ENCODE results near the gene NOX5.
"Not testable (repeated sequence)": the region's sequence is repeated elsewhere in the genome, so short reads cannot be mapped to it uniquely, and the experiment has no call there.

NOX5 gene

DNA sequence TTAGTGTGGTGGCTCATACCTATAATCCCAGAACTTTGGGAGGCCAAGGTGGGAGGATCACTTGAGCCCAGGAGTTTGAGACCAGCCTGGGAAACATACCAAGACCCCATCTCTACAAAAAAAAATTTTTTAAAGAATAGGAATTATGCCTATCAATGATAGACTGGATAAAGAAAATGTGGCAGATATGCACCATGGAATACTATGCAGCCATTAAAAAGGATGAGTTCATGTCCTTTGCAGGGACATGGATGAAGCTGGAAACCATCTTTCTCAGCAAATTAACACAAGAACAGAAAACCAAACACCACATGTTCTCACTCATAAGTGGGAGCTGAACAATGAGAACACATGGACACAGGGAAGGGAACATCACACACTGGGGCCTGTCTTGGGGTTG, 54.8 kb downstream of the NOX5 start:
- not testable (repeated sequence) for H2BK5ac ChIP-seq (ENCODE audit: low read depth, low read length, poor library complexity, severe bottlenecking); H2BK15ac ChIP-seq (ENCODE audit: low read depth, poor library complexity, severe bottlenecking); H4K91ac ChIP-seq (ENCODE audit: low read length); H3K4me1 ChIP-seq (ENCODE audit: control insufficient read depth, insufficient read depth, low read depth, low read length); H3K36me3 ChIP-seq (ENCODE audit: control insufficient read depth in 1 of 2, insufficient read depth in 2 of 2, low read depth in 1 of 2, low read length in 2 of 2); H3K18ac ChIP-seq (ENCODE audit: low read depth in 1 of 2, low read length in 2 of 2); H2BK12ac ChIP-seq (ENCODE audit: low read length in 2 of 2); H4K8ac ChIP-seq (ENCODE audit: low read length); H3K27me3 ChIP-seq (ENCODE audit: control insufficient read depth in 1 of 2, insufficient read depth in 1 of 2, low read length in 2 of 2); DNase-seq; H3K9me3 ChIP-seq (ENCODE audit: control insufficient read depth, low read length); H2AFZ ChIP-seq (ENCODE audit: low read depth, low read length); H3K4me2 ChIP-seq (ENCODE audit: low read length, poor library complexity, severe bottlenecking); H3K4me3 ChIP-seq (ENCODE audit: insufficient read depth in 1 of 2, low read depth in 1 of 2, low read length in 2 of 2); H3K4ac ChIP-seq (ENCODE audit: low read depth in 1 of 2, low read length in 2 of 2); H3K14ac ChIP-seq (ENCODE audit: low read length in 2 of 2); H3K79me1 ChIP-seq (replicated peaks; ENCODE audit: low read length, poor library complexity, severe bottlenecking); H3K23ac ChIP-seq (ENCODE audit: low read length in 2 of 2); H2AK5ac ChIP-seq (ENCODE audit: low read length, severe bottlenecking); H3K9ac ChIP-seq (ENCODE audit: low read length); H2BK120ac ChIP-seq (ENCODE audit: low read depth, low read length); H3K27ac ChIP-seq (ENCODE audit: low read length, poor library complexity, severe bottlenecking)

DNA sequence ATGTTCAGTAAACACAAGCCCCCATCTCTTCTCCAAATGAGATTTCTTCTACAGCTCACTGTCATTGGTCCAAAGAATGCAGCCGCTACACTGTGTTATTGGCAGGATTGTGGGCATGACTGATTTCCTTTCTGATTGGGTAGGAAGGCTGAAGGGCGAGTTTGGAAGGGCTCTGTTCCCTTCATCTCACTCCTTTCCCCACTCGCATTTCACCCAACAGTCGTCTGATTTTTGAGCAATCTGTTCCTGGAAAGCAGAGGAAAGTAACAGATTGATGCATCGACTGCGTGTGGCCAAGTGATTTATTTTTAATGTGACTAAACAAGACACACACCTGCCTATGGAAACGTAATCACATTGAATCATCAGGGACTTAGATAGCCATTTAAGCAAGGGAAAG, 55.5 kb downstream of the NOX5 start:
- no peak overlapping the region for H2AFZ ChIP-seq (ENCODE audit: low read depth, low read length)
- H3K4ac ChIP-seq (ENCODE audit: low read depth in 1 of 2, low read length in 2 of 2): no peak overlapping the region
- H3K9ac ChIP-seq (ENCODE audit: low read length): no peak overlapping the region
- H2BK5ac ChIP-seq (ENCODE audit: low read depth, low read length, poor library complexity, severe bottlenecking): no peak overlapping the region
- H2BK120ac ChIP-seq (ENCODE audit: low read depth, low read length): no peak overlapping the region
- DNase-seq: no peak
- H3K27ac ChIP-seq (ENCODE audit: low read length, poor library complexity, severe bottlenecking): no peak overlapping the region
- H3K23ac ChIP-seq (ENCODE audit: low read length in 2 of 2): no peak overlapping the region
- 95% methylated on average over 5 of the region's 7 CpGs for WGBS
- H2BK12ac ChIP-seq (ENCODE audit: low read length in 2 of 2): no peak overlapping the region
- no peak overlapping the region for H3K14ac ChIP-seq (ENCODE audit: low read length in 2 of 2)
- no peaks in the 10 kb centered on the region for H3K36me3 ChIP-seq (ENCODE audit: control insufficient read depth in 1 of 2, insufficient read depth in 2 of 2, low read depth in 1 of 2, low read length in 2 of 2)
- H3K4me2 ChIP-seq (ENCODE audit: low read length, poor library complexity, severe bottlenecking): no peak overlapping the region
- H3K27me3 ChIP-seq (ENCODE audit: control insufficient read depth in 1 of 2, insufficient read depth in 1 of 2, low read length in 2 of 2): peaks cover 3 to 9% of the 10 kb centered on the region in 2 experiments
- no peaks in the 10 kb centered on the region for H3K79me1 ChIP-seq (replicated peaks; ENCODE audit: low read length, poor library complexity, severe bottlenecking)
- no peak overlapping the region for H2AK5ac ChIP-seq (ENCODE audit: low read length, severe bottlenecking)
- H2BK15ac ChIP-seq (ENCODE audit: low read depth, poor library complexity, severe bottlenecking): no peak overlapping the region
- no peak overlapping the region for H3K18ac ChIP-seq (ENCODE audit: low read depth in 1 of 2, low read length in 2 of 2)
- H3K4me1 ChIP-seq (ENCODE audit: control insufficient read depth, insufficient read depth, low read depth, low read length): peaks cover 2% of the 10 kb centered on the region
- H4K91ac ChIP-seq (ENCODE audit: low read length): no peak overlapping the region
- H3K4me3 ChIP-seq (ENCODE audit: insufficient read depth in 1 of 2, low read depth in 1 of 2, low read length in 2 of 2): no peak overlapping the region
- peaks cover 4% of the 10 kb centered on the region for H3K9me3 ChIP-seq (ENCODE audit: control insufficient read depth, low read length)
- no peak overlapping the region for H4K8ac ChIP-seq (ENCODE audit: low read length)

DNA sequence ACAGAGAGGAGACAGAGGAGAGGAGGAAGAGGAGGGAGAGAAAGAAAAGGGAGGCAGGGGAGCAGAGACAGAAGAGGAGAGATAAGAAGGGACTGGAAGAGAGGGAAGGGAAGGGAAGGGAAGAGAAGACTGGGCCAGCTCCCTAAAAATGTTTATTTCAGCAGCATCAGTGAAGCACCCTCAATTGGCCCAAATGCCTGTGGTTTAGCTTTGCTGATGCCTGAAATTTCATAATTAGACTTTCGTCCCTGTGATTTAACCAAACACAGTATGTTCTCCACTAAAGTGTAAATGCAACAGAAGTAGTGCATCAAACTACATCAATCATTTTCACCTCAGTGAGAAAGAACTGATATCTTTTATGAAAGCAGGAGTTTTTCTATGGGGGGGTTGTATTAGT, 55.9 kb downstream of the NOX5 start:
- Histone ChIP-seq H2BK120ac (ENCODE audit: low read depth, low read length) (no peak overlapping the region), H3K4me2 (ENCODE audit: low read length, poor library complexity, severe bottlenecking) (no peak overlapping the region), H2AK5ac (ENCODE audit: low read length, severe bottlenecking) (no peak overlapping the region), H3K27me3 (ENCODE audit: control insufficient read depth in 1 of 2, insufficient read depth in 1 of 2, low read length in 2 of 2) (peaks cover 3 to 9% of the 10 kb centered on the region in 2 experiments), H3K4me3 (ENCODE audit: insufficient read depth in 1 of 2, low read depth in 1 of 2, low read length in 2 of 2) (no peak overlapping the region), H3K79me1 (replicated peaks; ENCODE audit: low read length, poor library complexity, severe bottlenecking) (no peaks in the 10 kb centered on the region), H3K4me1 (ENCODE audit: control insufficient read depth, insufficient read depth, low read depth, low read length) (peaks cover 3% of the 10 kb centered on the region), H2BK12ac (ENCODE audit: low read length in 2 of 2) (no peak overlapping the region), H3K9ac (ENCODE audit: low read length) (no peak overlapping the region), H3K36me3 (ENCODE audit: control insufficient read depth in 1 of 2, insufficient read depth in 2 of 2, low read depth in 1 of 2, low read length in 2 of 2) (no peaks in the 10 kb centered on the region), H2BK15ac (ENCODE audit: low read depth, poor library complexity, severe bottlenecking) (no peak overlapping the region), H3K18ac (ENCODE audit: low read depth in 1 of 2, low read length in 2 of 2) (no peak overlapping the region), H3K23ac (ENCODE audit: low read length in 2 of 2) (no peak overlapping the region), H4K91ac (ENCODE audit: low read length) (no peak overlapping the region), H2BK5ac (ENCODE audit: low read depth, low read length, poor library complexity, severe bottlenecking) (no peak overlapping the region), H4K8ac (ENCODE audit: low read length) (no peak overlapping the region), H3K9me3 (ENCODE audit: control insufficient read depth, low read length) (peaks cover 4% of the 10 kb centered on the region), H3K14ac (ENCODE audit: low read length in 2 of 2) (no peak overlapping the region), H3K27ac (ENCODE audit: low read length, poor library complexity, severe bottlenecking) (no peak overlapping the region), H3K4ac (ENCODE audit: low read depth in 1 of 2, low read length in 2 of 2) (no peak overlapping the region), H2AFZ (ENCODE audit: low read depth, low read length) (no peak overlapping the region)
- WGBS: 80% methylated on average over 1 of the region's 1 CpG
- DNase-seq: no peak

DNA sequence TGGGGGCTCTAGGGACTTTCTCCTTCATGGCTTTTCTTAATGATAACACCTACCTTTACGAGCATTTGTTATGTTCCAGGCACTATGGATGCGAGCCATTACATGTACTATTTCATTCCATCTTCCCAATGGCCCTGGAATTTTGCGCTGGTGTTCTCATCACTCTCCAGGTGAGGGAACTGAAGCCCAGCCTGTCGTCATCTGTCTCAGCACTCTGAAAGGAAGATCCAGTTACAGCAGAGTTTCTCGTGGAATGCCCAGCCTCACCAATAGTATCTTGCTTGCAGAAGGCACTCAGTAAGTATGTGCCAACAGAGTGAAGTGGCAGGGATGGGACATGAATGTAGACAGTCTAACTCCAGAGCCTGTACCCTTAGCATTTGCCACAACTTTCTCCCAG, 56.8 kb downstream of the NOX5 start:
- Histone ChIP-seq H4K8ac (ENCODE audit: low read length) (no peak overlapping the region), H3K27ac (ENCODE audit: low read length, poor library complexity, severe bottlenecking) (no peak overlapping the region), H4K91ac (ENCODE audit: low read length) (no peak overlapping the region), H3K14ac (ENCODE audit: low read length in 2 of 2) (no peak overlapping the region), H3K9me3 (ENCODE audit: control insufficient read depth, low read length) (peaks cover 4% of the 10 kb centered on the region), H2BK15ac (ENCODE audit: low read depth, poor library complexity, severe bottlenecking) (no peak overlapping the region), H3K9ac (ENCODE audit: low read length) (no peak overlapping the region), H3K18ac (ENCODE audit: low read depth in 1 of 2, low read length in 2 of 2) (no peak overlapping the region), H2BK12ac (ENCODE audit: low read length in 2 of 2) (no peak overlapping the region), H3K36me3 (ENCODE audit: control insufficient read depth in 1 of 2, insufficient read depth in 2 of 2, low read depth in 1 of 2, low read length in 2 of 2) (no peaks in the 10 kb centered on the region), H2BK120ac (ENCODE audit: low read depth, low read length) (no peak overlapping the region), H2AK5ac (ENCODE audit: low read length, severe bottlenecking) (no peak overlapping the region), H3K27me3 (ENCODE audit: control insufficient read depth in 1 of 2, insufficient read depth in 1 of 2, low read length in 2 of 2) (peaks cover 3 to 9% of the 10 kb centered on the region in 2 experiments), H2AFZ (ENCODE audit: low read depth, low read length) (no peak overlapping the region), H3K4me3 (ENCODE audit: insufficient read depth in 1 of 2, low read depth in 1 of 2, low read length in 2 of 2) (no peak overlapping the region), H3K4me2 (ENCODE audit: low read length, poor library complexity, severe bottlenecking) (no peak overlapping the region), H3K4me1 (ENCODE audit: control insufficient read depth, insufficient read depth, low read depth, low read length) (peaks cover 3% of the 10 kb centered on the region), H2BK5ac (ENCODE audit: low read depth, low read length, poor library complexity, severe bottlenecking) (no peak overlapping the region), H3K4ac (ENCODE audit: low read depth in 1 of 2, low read length in 2 of 2) (no peak overlapping the region), H3K23ac (ENCODE audit: low read length in 2 of 2) (no peak overlapping the region), H3K79me1 (replicated peaks; ENCODE audit: low read length, poor library complexity, severe bottlenecking) (no peaks in the 10 kb centered on the region)
- DNase-seq: no peak
- WGBS: 67% methylated on average over 5 of the region's 5 CpGs

Measured in mesenchymal stem cell (in vitro differentiated cells and primary cell).